GM20000 (cell line): Measurements from ENCODE around the gene ZNF317.

Source experiments
- DNase-seq: peaks from one replicate; pipeline ENCODE4 v3.0.0; 2012; ENCODE audit warnings: low spot score
- CTCF ChIP-seq: IDR thresholded peaks from 2 replicates; pipeline ENCODE4 v1.5.1; 2012; ENCODE audit warnings: mild to moderate bottlenecking, control low read depth; ENCODE audit errors: extremely low read depth, missing control alignments

Gene ZNF317

GRCh38 chr19:9150650-9151049, 10.5 kb downstream of the ZNF317 start:
- TF ChIP-seq CTCF = no peak

GRCh38 chr19:9151367-9151766, 11.2 kb downstream of the ZNF317 start:
- DNase-seq = no peak
- no peak for TF ChIP-seq CTCF

More at GRCh38 chr19:9150650-9151049, 10.5 kb downstream of the ZNF317 start:
- no peak for DNase-seq

- TF ChIP-seq CTCF = no peak
- DNase-seq = no peak
Observed at GRCh38 chr19:9155591-9155990, 15.4 kb downstream of the ZNF317 start.

- TF ChIP-seq CTCF = no peak
- no peak for DNase-seq
Observed at GRCh38 chr19:9156304-9156703, 16.1 kb downstream of the ZNF317 start.

- TF ChIP-seq CTCF = no peak
- no peak for DNase-seq
Observed at GRCh38 chr19:9159891-9160290, 19.7 kb downstream of the ZNF317 start.

- DNase-seq = no peak
- TF ChIP-seq CTCF = no peak
Observed at GRCh38 chr19:9161427-9161826, 21.2 kb downstream of the ZNF317 start.

GRCh38 chr19:9165261-9165660, 25.1 kb downstream of the ZNF317 start:
- no peak for DNase-seq
- no peak for TF ChIP-seq CTCF

GRCh38 chr19:9166846-9167245, 26.6 kb downstream of the ZNF317 start:
- no peak for TF ChIP-seq CTCF
- no peak for DNase-seq
